SK-N-SH (cell line): ENCODE data around the gene KRTAP5-4. TPM values are rescaled to one million over a fixed set of nuclear protein-coding genes. Genes with fewer than 3 reads are reported as not detected.

Experiments used
- CTCF ChIA-PET: fragments of 300-600, 350-600 bp; formaldehyde crosslinking; extraction: SDS; loops from one replicate; lab custom pipeline; 2021; lab: Yijun Ruan, JAX
- POLR2A ChIA-PET: fragments of 350-600 bp; sonication (Branson Sonifier 250); formaldehyde crosslinking; extraction: SDS; loops from one replicate; lab custom pipeline; 2020; ENCODE audit warnings: antibody characterized with exemption, inconsistent platforms; lab: Yijun Ruan, JAX
- DNase-seq: peaks from one replicate; pipeline ENCODE4 v3.0.0; 2012
- H2AFZ ChIP-seq: fragments of 200-600 bp; sonication (generic); 2 replicates; pipeline ENCODE4 v1.8.1; 2016; ENCODE audit warnings: antibody characterized with exemption, mild to moderate bottlenecking, low read depth
- H3F3A ChIP-seq: fragments of 200-600 bp; sonication (generic); replicated peaks from 2 replicates; pipeline ENCODE3; 2016; ENCODE audit warnings: antibody characterized with exemption, mild to moderate bottlenecking; ENCODE audit not compliant: insufficient read depth
- H3K27ac ChIP-seq, 2 experiments: fragments of 200-500 bp in 1 of 2; fragments of 200-600 bp in 1 of 2; sonication (Bioruptor generic) in 1 of 2; sonication (generic), shearing (Covaris generic) in 1 of 2; 2 replicates each; pipeline versions ENCODE4 v1.5.1 to v1.6.1; 2014 to 2016; ENCODE audit warnings: low read depth in 2 of 2, inconsistent platforms in 1 of 2, low read length in 1 of 2, mild to moderate bottlenecking in 1 of 2, mixed read lengths in 1 of 2
- H3K27me3 ChIP-seq: fragments of 200-600 bp; sonication (generic), shearing (Covaris generic); 2 replicates; pipeline ENCODE4 v1.6.1; 2016; ENCODE audit warnings: mixed run types; ENCODE audit not compliant: insufficient read depth
- H3K36me3 ChIP-seq, 2 experiments: fragments of 200-500 bp in 1 of 2; fragments of 200-600 bp in 1 of 2; sonication (Bioruptor generic) in 1 of 2; sonication (generic) in 1 of 2; replicated peaks in 1 of 2; 2 replicates each; pipeline versions ENCODE3 to v1.5.1; 2014 to 2016; ENCODE audit warnings: low read length in 1 of 2, mild to moderate bottlenecking in 1 of 2; ENCODE audit not compliant: insufficient read depth in 2 of 2, control insufficient read depth in 1 of 2
- H3K4me1 ChIP-seq, 2 experiments: fragments of 200-500 bp in 1 of 2; fragments of 200-600 bp in 1 of 2; sonication (Bioruptor generic) in 1 of 2; sonication (generic), shearing (Covaris generic) in 1 of 2; 2 replicates each; pipeline versions ENCODE4 v1.5.1 to v1.6.1; 2014 to 2016; ENCODE audit warnings: low read depth in 1 of 2, low read length in 1 of 2, mixed run types in 1 of 2; ENCODE audit not compliant: insufficient read depth in 2 of 2, control insufficient read depth in 1 of 2
- H3K4me2 ChIP-seq: fragments of 200-600 bp; sonication (generic), shearing (Covaris generic); 2 replicates; pipeline ENCODE4 v1.6.1; 2017; ENCODE audit warnings: mixed run types
- H3K4me3 ChIP-seq, 2 experiments: fragments of 200-500 bp in 1 of 2; fragments of 200-600 bp in 1 of 2; sonication (Bioruptor generic) in 1 of 2; sonication (generic), shearing (Covaris generic) in 1 of 2; 2 replicates each; pipeline versions ENCODE4 v1.5.1 to v1.8.1; 2014 to 2016; ENCODE audit warnings: low read depth in 2 of 2, inconsistent platforms in 1 of 2, low read length in 1 of 2, mild to moderate bottlenecking in 1 of 2, mixed read lengths in 1 of 2, moderate library complexity in 1 of 2
- H3K79me2 ChIP-seq: fragments of 200-600 bp; sonication (generic); 2 replicates; pipeline ENCODE4 v1.8.1; 2017; ENCODE audit warnings: mild to moderate bottlenecking; ENCODE audit not compliant: insufficient read depth
- H3K9ac ChIP-seq: fragments of 200-600 bp; sonication (generic); 2 replicates; pipeline ENCODE4 v1.6.1; 2017; ENCODE audit warnings: mixed run types
- H3K9me2 ChIP-seq: fragments of 200-600 bp; sonication (generic); 2 replicates; pipeline ENCODE4 v1.6.1; 2017; ENCODE audit warnings: mixed run types
- H3K9me3 ChIP-seq: fragments of 200-600 bp; sonication (generic); 2 replicates; pipeline ENCODE4 v1.6.1; 2017; ENCODE audit warnings: mixed run types, mild to moderate bottlenecking, moderate library complexity
- H4K20me1 ChIP-seq: fragments of 200-600 bp; sonication (generic); 2 replicates; pipeline ENCODE4 v1.6.1; 2017; ENCODE audit warnings: mild to moderate bottlenecking, mixed run types; ENCODE audit not compliant: insufficient read depth
- CTCF ChIP-seq: fragments of 200-600 bp; sonication (generic); IDR thresholded peaks from 2 replicates; pipeline ENCODE4 v1.6.1; 2017; ENCODE audit warnings: antibody characterized with exemption, mild to moderate bottlenecking, moderate library complexity
- ELF1 ChIP-seq: IDR thresholded peaks from 2 replicates; pipeline ENCODE4 v1.4.0; 2012
- EP300 ChIP-seq, 2 experiments: IDR thresholded peaks; 2 replicates each; pipeline versions ENCODE4 v1.4.0 to v1.6.1; 2012; ENCODE audit warnings: borderline replicate concordance in 1 of 2, low read depth in 1 of 2, low read length in 1 of 2
- FOSL2 ChIP-seq: IDR thresholded peaks from 2 replicates; pipeline ENCODE4 v1.4.0; 2012; ENCODE audit warnings: low read depth, mild to moderate bottlenecking, moderate library complexity, borderline replicate concordance
- FOXJ3 ChIP-seq: sonication (generic); formaldehyde crosslinking; IDR thresholded peaks from 2 replicates; pipeline ENCODE4 v1.5.1; 2020; ENCODE audit warnings: mild to moderate bottlenecking, missing genetic modification reagents
- FOXM1 ChIP-seq: IDR thresholded peaks from 2 replicates; pipeline ENCODE4 v1.4.0; 2012; ENCODE audit warnings: low read depth, mild to moderate bottlenecking
- GATA2 ChIP-seq: sonication (generic); formaldehyde crosslinking; IDR thresholded peaks from 2 replicates; pipeline ENCODE4 v1.5.0; 2020; ENCODE audit warnings: mild to moderate bottlenecking, missing genetic modification reagents
- JUND ChIP-seq: IDR thresholded peaks from 2 replicates; pipeline ENCODE4 v1.4.0; 2012
- MEF2A ChIP-seq: IDR thresholded peaks from 2 replicates; pipeline ENCODE4 v1.4.0; 2012; ENCODE audit warnings: low read depth, borderline replicate concordance
- NRF1 ChIP-seq: IDR thresholded peaks from 2 replicates; pipeline ENCODE4 v1.6.1; 2012; ENCODE audit warnings: low read depth, mild to moderate bottlenecking, low read length
- PBX3 ChIP-seq: IDR thresholded peaks from 2 replicates; pipeline ENCODE4; 2012
- RXRA ChIP-seq: IDR thresholded peaks from 2 replicates; pipeline ENCODE4 v1.4.0; 2012; ENCODE audit warnings: low read depth, mild to moderate bottlenecking, borderline replicate concordance
- SIN3A ChIP-seq: IDR thresholded peaks from 2 replicates; pipeline ENCODE4 v1.6.1; 2012; ENCODE audit warnings: low read depth, mild to moderate bottlenecking, low read length, moderate library complexity, borderline replicate concordance
- SMC3 ChIP-seq: IDR thresholded peaks from 2 replicates; pipeline ENCODE4 v1.6.1; 2012; ENCODE audit warnings: low read depth, low read length, improper control_type of control experiment
- TAF1 ChIP-seq: IDR thresholded peaks from 2 replicates; pipeline ENCODE4 v1.6.1; 2012; ENCODE audit warnings: low read depth, mild to moderate bottlenecking, low read length, moderate library complexity, borderline replicate concordance
- USF1 ChIP-seq: IDR thresholded peaks from 2 replicates; pipeline ENCODE4 v1.4.0; 2012; ENCODE audit warnings: low read depth, borderline replicate concordance
- YY1 ChIP-seq: IDR thresholded peaks from 2 replicates; pipeline ENCODE4 v1.4.0; 2012; ENCODE audit warnings: low read depth, mild to moderate bottlenecking
- WGBS: methylation state at CpG from one replicate; pipeline ENCODE4 v1.1.6; 2017; ENCODE audit warnings: low lambda C conversion rate; 5-methylcytosine and 5-hydroxymethylcytosine counted together
- polyA plus RNA-seq, 3 experiments: library from polyadenylated mRNA; depleted of rRNA; stranded (reverse); fragments of >200 nt; gene quantifications; 2 replicates each; pipeline ENCODE4 v1.2.3, GENCODE V29; 2012

KRTAP5-4 gene
- polyA plus RNA-seq, 1 of the 3 experiments (the other 2 are of a cell fraction), result not detected

GRCh38 chr11:1656670-1657069 is 34.7 kb upstream of the KRTAP5-4 start:
- 60% methylated on average over 6 of the region's 7 CpGs for WGBS
- Histone ChIP-seq H4K20me1 (no peaks in the 10 kb centered on the region), H2AFZ (no peak overlapping the region), H3K79me2 (no peaks in the 10 kb centered on the region), H3K27me3 (no peaks in the 10 kb centered on the region), H3K9me2 (no peaks in the 10 kb centered on the region), H3K27ac (no peak overlapping the region), H3K9ac (no peak overlapping the region), H3K36me3 (no peaks in the 10 kb centered on the region), H3F3A (no peaks in the 10 kb centered on the region), H3K4me2 (no peak overlapping the region), H3K4me1 (peaks cover 0 to 32% of the 10 kb centered on the region in 2 experiments; a peak in 1 of 4 replicates), H3K9me3 (no peaks in the 10 kb centered on the region), H3K4me3 (no peak overlapping the region)
- no peak for TF ChIP-seq SIN3A
- DNase-seq, result no peak
- ChIA-PET POLR2A (no interaction called here), CTCF (interaction anchor here (4.6 to 9.9 kb wide), 4 partner anchors 16 to 496 kb away, joined by 143 to 277 read pairs (median 234); partner anchors contain the start of gene SYT8)

DNA sequence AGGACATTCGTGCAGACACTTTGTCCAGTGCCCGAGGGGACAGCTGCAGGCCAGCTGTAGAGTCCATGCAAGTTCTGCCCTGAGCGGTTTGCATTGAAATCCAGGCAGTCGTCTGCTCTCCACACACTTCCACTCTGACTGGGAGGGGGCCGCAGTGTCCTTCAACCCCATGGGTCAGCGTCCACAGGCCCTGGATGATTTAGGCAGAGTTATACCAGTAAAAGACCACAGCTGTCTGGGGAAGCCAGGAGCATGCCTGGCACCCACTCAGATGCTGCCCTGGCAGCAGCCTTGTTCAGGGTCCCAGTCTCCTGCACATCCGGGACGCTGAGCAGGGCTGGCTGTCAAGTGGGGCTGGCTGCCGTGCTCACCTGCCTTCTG is 34.1 kb upstream of the KRTAP5-4 start:
- Histone ChIP-seq H4K20me1 (no peaks in the 10 kb centered on the region), H3K27me3 (no peaks in the 10 kb centered on the region), H2AFZ (no peak overlapping the region), H3K9ac (no peak overlapping the region), H3K4me2 (no peak overlapping the region), H3K4me1 (peaks cover 0 to 32% of the 10 kb centered on the region in 2 experiments; a peak in 1 of 4 replicates), H3K27ac (no peak overlapping the region), H3F3A (no peaks in the 10 kb centered on the region), H3K36me3 (no peaks in the 10 kb centered on the region), H3K4me3 (no peak overlapping the region), H3K9me3 (no peaks in the 10 kb centered on the region), H3K9me2 (no peaks in the 10 kb centered on the region), H3K79me2 (no peaks in the 10 kb centered on the region)
- 52% methylated on average over 6 of the region's 9 CpGs for WGBS
- TF ChIP-seq YY1, result no peak
- TF ChIP-seq NRF1, result no peak
- no peak for TF ChIP-seq CTCF
- no peak for TF ChIP-seq RXRA
- TF ChIP-seq USF1, result no peak
- no peak for TF ChIP-seq ELF1
- no peak for TF ChIP-seq GATA2 (CRISPR knock-in tag)
- TF ChIP-seq TAF1, result no peak
- no peak for TF ChIP-seq SMC3
- TF ChIP-seq JUND, result no peak
- TF ChIP-seq PBX3, result no peak
- no peak for TF ChIP-seq FOSL2
- no peak for TF ChIP-seq FOXM1
- no peak for TF ChIP-seq FOXJ3
- TF ChIP-seq MEF2A, result no peak
- no peak for TF ChIP-seq EP300 (IDR thresholded peaks at IDR 0.05; ENCODE audit: borderline replicate concordance in 1 of 2, low read depth in 1 of 2, low read length in 1 of 2)
- CTCF ChIA-PET, result interaction anchor here (1.4 to 9.9 kb wide), 6 partner anchors 15 to 497 kb away, joined by 3 to 277 read pairs (median 180); partner anchors contain the start of gene SYT8
- POLR2A ChIA-PET, result no interaction called here
- DNase-seq, result no peak
